ENCODE data around the gene CYP11A1.

CYP11A1 gene

GRCh38 chr15:74347757-74348250 is 19.6 kb downstream of the CYP11A1 start:
- no peak for DNase-seq (ENCODE audit: low read depth in 2 of 2)

- no peak for DNase-seq (ENCODE audit: low read depth in 2 of 2)
Measured at GRCh38 chr15:74345051-74345450, 22.4 kb downstream of the CYP11A1 start.

- no peak for DNase-seq (ENCODE audit: low read depth in 2 of 2)
Measured at GRCh38 chr15:74343797-74344127, 23.7 kb downstream of the CYP11A1 start.

- no peak for DNase-seq (ENCODE audit: low read depth in 2 of 2)
Measured at GRCh38 chr15:74343127-74343796, 24.2 kb downstream of the CYP11A1 start.

- no peak for DNase-seq (ENCODE audit: low read depth in 2 of 2)
Measured at GRCh38 chr15:74340150-74340549, 27.3 kb downstream of the CYP11A1 start.

GRCh38 chr15:74339371-74339770 is 28.1 kb downstream of the CYP11A1 start:
- DNase-seq (ENCODE audit: low read depth in 2 of 2), result no peak

- no peak for DNase-seq (ENCODE audit: low read depth in 2 of 2)
Measured at GRCh38 chr15:74338676-74339075, 28.8 kb downstream of the CYP11A1 start.

- no peak for DNase-seq (ENCODE audit: low read depth in 2 of 2)
Measured at GRCh38 chr15:74337607-74338211, 29.7 kb downstream of the CYP11A1 start.

- no peak for DNase-seq (ENCODE audit: low read depth in 2 of 2)
Measured at GRCh38 chr15:74337146-74337545, 30.3 kb downstream of the CYP11A1 start.

GRCh38 chr15:74336061-74337005 is 31.1 kb downstream of the CYP11A1 start:
- no peak for DNase-seq (ENCODE audit: low read depth in 2 of 2)

- no peak for DNase-seq (ENCODE audit: low read depth in 2 of 2)
Measured at GRCh38 chr15:74335396-74335795, 32.0 kb downstream of the CYP11A1 start.

GRCh38 chr15:74334127-74334526 is 33.3 kb downstream of the CYP11A1 start:
- no peak for DNase-seq (ENCODE audit: low read depth in 2 of 2)

- no peak for DNase-seq (ENCODE audit: low read depth in 2 of 2)
Measured at GRCh38 chr15:74333662-74334061, 33.8 kb downstream of the CYP11A1 start.

- no peak for DNase-seq (ENCODE audit: low read depth in 2 of 2)
Measured at GRCh38 chr15:74333093-74333492, 34.4 kb downstream of the CYP11A1 start.

GRCh38 chr15:74332611-74333010 is 34.8 kb downstream of the CYP11A1 start:
- no peak for DNase-seq (ENCODE audit: low read depth in 2 of 2)

GRCh38 chr15:74332011-74332410 is 35.4 kb downstream of the CYP11A1 start:
- no peak for DNase-seq (ENCODE audit: low read depth in 2 of 2)

- DNase-seq (ENCODE audit: low read depth in 2 of 2), result no peak
Measured at GRCh38 chr15:74330861-74331408, 36.5 kb downstream of the CYP11A1 start.

GRCh38 chr15:74328331-74329056 is 39.0 kb downstream of the CYP11A1 start:
- no peak for DNase-seq (ENCODE audit: low read depth in 2 of 2)

- DNase-seq (ENCODE audit: low read depth in 2 of 2), result no peak
Measured at GRCh38 chr15:74327756-74328155, 39.7 kb downstream of the CYP11A1 start.

- DNase-seq (ENCODE audit: low read depth in 2 of 2), result no peak
Measured at GRCh38 chr15:74326746-74327145, 40.7 kb downstream of the CYP11A1 start.

GRCh38 chr15:74324714-74325113 is 42.7 kb downstream of the CYP11A1 start:
- no peak for DNase-seq (ENCODE audit: low read depth in 2 of 2)

Measured in stimulated activated CD8-positive, alpha-beta memory T cell treated with anti-CD3 and anti-CD28 coated beads, Interleukin-15, amount 100 ng/mL, for 4 hours (primary cell).